ENCODE results near the gene SATB1.

GRCh38 chr3:18415167-18415566 lies 10.0 kb downstream of the SATB1 start:
- no peak for TF ChIP-seq CTCF (conservative IDR thresholded peaks at IDR 0.05; ENCODE audit: low read depth, low read length)
- no peak for TF ChIP-seq RFX5 (IDR thresholded peaks at IDR 0.05; ENCODE audit: low read depth, low read length)
- TF ChIP-seq POLR2A (IDR thresholded peaks at IDR 0.05; ENCODE audit: low read depth, low read length): no peak
- no peak for TF ChIP-seq RAD21 (IDR thresholded peaks at IDR 0.05; ENCODE audit: low read length)
- TF ChIP-seq MAZ (IDR thresholded peaks at IDR 0.05; ENCODE audit: borderline replicate concordance, low read depth, low read length): no peak
- TF ChIP-seq MAFK (IDR thresholded peaks at IDR 0.05; ENCODE audit: low read depth, low read length): no peak
- no peak for TF ChIP-seq CEBPB (IDR thresholded peaks at IDR 0.05; ENCODE audit: low read depth, low read length)

Measured in IMR-90 (cell line).